ENCODE measurements around the gene TTC4.
"Not testable (repeated sequence)": the region's sequence is repeated elsewhere in the genome, so short reads cannot be mapped to it uniquely, and the experiment has no call there.

The TTC4 gene

GRCh38 chr1:54748094-54748835 lies 32.6 kb downstream of the TTC4 start:
- DNase-seq (ENCODE audit: low read depth in 2 of 2), result no peak

GRCh38 chr1:54750596-54750995 lies 34.9 kb downstream of the TTC4 start:
- DNase-seq (ENCODE audit: low read depth in 2 of 2), result no peak

GRCh38 chr1:54751426-54751825 lies 35.8 kb downstream of the TTC4 start:
- DNase-seq (ENCODE audit: low read depth in 2 of 2), result no peak

GRCh38 chr1:54754045-54754444 lies 38.4 kb downstream of the TTC4 start:
- no peak for DNase-seq (ENCODE audit: low read depth in 2 of 2)

- no peak for DNase-seq (ENCODE audit: low read depth in 2 of 2)
Measured at GRCh38 chr1:54754486-54755285, 39.0 kb downstream of the TTC4 start.

GRCh38 chr1:54757833-54758232 lies 42.2 kb downstream of the TTC4 start:
- no peak for DNase-seq (ENCODE audit: low read depth in 2 of 2)

GRCh38 chr1:54758678-54759348 lies 43.2 kb downstream of the TTC4 start:
- DNase-seq (ENCODE audit: low read depth in 2 of 2), result no peak

- no peak for DNase-seq (ENCODE audit: low read depth in 2 of 2)
Measured at GRCh38 chr1:54763816-54764132, 48.1 kb downstream of the TTC4 start.

GRCh38 chr1:54764133-54764921 lies 48.7 kb downstream of the TTC4 start, which contains the start of gene PARS2:
Gene PARS2, minus strand, starts transcription at chr1:54764523. Its CDS starts 5,362 bp downstream, at chr1:54759161.
- peak; percentile 92 to 96 for DNase-seq (ENCODE audit: low read depth in 2 of 2)

- no peak for DNase-seq (ENCODE audit: low read depth in 2 of 2)
Measured at GRCh38 chr1:54764922-54765561, 49.4 kb downstream of the TTC4 start.

- no peak for DNase-seq (ENCODE audit: low read depth in 2 of 2)
Measured at GRCh38 chr1:54766726-54767125, 51.1 kb downstream of the TTC4 start.

GRCh38 chr1:54767526-54767925 lies 51.9 kb downstream of the TTC4 start:
- DNase-seq (ENCODE audit: low read depth in 2 of 2), result no peak

- DNase-seq (ENCODE audit: low read depth in 2 of 2), result no peak
Measured at GRCh38 chr1:54768093-54768492, 52.4 kb downstream of the TTC4 start.

- DNase-seq (ENCODE audit: low read depth in 2 of 2), result no peak
Measured at GRCh38 chr1:54772951-54773350, 57.3 kb downstream of the TTC4 start.

- DNase-seq (ENCODE audit: low read depth in 2 of 2), result no peak
Measured at GRCh38 chr1:54774820-54775498, 59.3 kb downstream of the TTC4 start.

- DNase-seq (ENCODE audit: low read depth in 2 of 2), result not testable (repeated sequence)
Measured at GRCh38 chr1:54775828-54776721, 60.4 kb downstream of the TTC4 start.

- DNase-seq (ENCODE audit: low read depth in 2 of 2), result no peak
Measured at GRCh38 chr1:54777011-54777410, 61.4 kb downstream of the TTC4 start.

- DNase-seq (ENCODE audit: low read depth in 2 of 2), result no peak
Measured at GRCh38 chr1:54777431-54777830, 61.8 kb downstream of the TTC4 start.

GRCh38 chr1:54781023-54781723 lies 65.5 kb downstream of the TTC4 start:
- DNase-seq (ENCODE audit: low read depth in 2 of 2), result no peak

Measured in activated CD4-positive, alpha-beta T cell treated with anti-CD3 and anti-CD28 coated beads for 24 hours (primary cell).